ENCODE data around the gene HUNK.
"Not testable (repeated sequence)": the region's sequence is repeated elsewhere in the genome, so short reads cannot be mapped to it uniquely, and the experiment has no call there.

HUNK gene

DNA sequence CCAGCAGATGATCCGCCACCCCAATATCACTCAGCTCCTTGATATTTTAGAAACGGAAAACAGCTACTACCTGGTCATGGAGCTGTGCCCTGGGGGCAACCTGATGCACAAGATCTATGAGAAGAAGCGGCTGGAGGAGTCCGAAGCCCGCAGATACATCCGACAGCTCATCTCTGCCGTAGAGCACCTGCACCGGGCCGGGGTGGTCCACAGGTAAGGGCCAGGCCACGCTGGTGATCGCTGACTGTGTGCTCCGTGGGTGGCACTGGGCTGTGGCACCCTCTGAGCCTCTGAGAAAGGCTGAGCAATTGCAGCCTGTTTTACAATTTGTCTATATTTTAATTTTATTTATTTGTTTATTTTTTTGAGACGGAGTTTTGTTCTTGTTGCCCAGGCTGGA lies 51.7 kb downstream of the HUNK start:
- no peak for DNase-seq

DNA sequence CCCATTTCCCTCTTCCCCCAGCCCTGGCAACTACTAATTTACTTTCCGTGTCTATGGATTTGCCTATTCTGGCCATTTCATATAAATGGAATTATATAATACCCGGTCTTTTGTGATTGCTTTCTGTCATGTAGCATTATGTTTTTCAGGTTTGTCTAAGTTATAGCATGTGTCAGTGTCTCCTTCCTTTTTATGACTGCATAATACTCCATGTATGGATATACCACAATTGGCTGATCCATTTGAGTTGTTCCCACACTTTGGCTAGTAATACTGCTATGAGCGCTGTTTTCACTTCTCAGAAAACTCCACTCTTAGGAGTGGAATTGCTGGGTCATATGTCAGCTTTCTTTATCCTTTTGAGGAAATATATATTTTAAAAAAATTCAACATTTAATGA lies 53.7 kb downstream of the HUNK start:
- no peak for DNase-seq

DNA sequence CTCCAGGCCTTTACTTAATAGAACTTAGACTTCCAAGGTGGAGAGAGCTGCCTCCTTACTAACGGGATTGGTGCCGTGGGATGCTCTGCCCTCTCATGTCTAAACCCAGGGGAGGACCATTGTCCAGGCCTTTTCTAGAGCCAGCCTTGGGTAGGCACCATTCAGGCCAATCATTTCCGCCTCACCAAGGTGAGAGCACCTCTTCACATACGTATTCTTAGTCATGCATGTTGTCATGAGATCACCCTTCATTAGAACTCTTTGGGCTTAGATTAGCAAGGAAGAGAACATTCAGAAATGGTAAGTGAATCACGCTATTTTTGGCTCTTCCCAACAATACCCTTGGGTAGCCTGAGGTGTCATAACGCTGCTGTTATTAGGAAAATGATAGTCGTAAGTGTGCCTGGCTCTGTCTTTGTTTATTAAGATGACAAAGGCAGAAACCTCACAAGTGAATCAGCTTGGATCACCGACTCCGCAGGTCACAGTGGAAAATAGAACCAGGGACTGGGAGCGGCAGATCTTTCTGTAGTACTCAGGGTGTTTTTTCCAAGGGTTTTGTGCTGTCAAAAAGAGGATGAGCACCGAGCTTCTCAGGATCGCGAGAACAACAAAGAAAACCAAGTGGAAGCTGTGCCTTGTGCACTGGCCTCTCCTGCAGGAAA lies 55.0 kb downstream of the HUNK start:
- DNase-seq: no peak

DNA sequence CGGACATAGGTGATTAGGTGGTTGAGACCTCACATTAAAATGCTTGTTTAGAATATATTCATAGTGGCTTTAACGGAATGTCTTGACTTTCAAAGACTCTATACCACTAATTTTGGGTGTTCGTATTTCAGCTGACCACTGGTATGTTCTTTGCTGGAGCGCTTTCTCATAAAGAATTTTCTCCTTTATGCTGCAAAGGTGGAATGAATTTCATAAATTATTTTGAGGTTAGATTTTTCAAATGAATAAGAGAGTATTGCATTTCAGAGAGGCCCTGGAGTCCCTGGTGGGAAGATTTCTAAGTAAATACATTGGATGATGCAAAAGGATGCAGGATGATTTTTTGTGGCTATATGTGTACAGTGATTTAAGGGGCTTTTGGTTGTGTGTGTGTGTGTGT lies 55.8 kb downstream of the HUNK start:
- no peak for DNase-seq

DNA sequence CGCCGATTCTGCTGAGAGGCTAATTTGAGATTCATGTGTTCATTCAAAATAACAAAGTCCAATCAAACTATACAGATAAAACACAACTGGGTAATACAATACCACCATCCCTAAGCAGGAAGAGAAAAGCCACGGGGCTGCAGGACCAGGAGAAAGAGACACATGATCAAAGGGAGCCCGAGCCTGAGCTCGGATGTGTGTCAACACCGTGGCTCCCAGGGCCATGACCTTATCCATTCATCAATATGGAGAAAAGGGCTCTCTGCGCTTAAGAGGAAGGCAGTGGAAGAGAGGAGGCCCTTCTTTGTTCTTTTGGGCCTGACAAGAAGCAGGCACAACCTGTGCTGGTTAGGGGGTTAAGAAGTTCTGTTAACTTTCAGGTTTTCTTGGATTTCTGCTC lies 56.7 kb downstream of the HUNK start:
- no peak for DNase-seq

DNA sequence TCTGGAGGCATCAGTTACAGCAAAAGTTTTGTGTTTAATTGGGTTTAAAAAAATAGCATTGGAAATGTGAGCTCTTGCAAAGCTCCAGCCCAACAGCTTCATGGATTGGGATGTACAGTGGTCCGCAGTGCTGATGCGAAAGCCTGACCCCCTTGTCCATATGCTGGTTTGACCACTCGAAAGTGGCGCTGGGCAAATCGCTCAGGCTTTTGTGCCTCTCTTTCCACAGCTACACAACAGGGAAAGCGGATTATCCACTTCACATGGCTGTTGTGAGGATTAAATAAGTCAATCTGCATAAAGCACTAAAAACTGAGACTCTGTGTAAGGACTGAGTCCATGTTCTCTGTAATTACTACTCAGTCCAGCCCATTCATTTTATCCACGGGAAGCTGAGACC lies 57.2 kb downstream of the HUNK start:
- no peak for DNase-seq

DNA sequence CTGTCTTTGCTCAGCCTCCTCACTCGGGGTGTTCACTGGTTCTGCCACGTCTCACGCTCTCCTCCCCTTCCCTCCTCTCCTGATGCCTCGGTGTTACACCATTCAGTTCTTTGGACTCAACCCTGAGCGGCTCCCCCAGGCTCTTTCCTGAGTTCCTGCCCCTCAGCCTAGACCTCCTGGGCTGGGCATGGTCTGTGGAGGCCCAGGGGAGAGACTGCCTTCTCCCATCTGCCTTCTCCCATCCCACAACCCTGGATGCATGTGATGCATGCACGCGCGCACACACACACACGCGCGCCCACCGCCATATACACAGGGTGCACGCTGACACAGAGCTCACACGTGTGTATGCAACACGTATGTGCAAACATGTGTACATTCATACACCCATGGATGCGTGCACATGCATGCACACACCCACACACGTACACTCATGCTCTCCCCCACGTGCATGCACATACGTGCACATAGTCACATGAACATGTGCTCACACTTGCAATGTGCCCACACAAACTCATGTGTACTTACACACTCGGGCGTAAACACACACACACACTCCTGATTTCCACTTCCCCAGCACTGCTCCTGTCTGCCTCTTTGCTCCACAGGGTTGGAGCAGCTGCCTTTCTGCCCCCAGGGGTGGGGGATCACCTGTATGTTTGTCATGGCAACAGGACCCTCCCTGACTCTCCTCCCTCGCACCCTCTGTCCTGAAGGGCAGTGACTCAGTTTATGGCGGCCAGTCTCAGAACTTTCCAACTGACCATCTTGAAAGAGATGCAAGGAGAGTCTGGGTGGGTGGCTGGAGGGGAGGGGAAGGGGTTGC lies 59.0 kb downstream of the HUNK start:
- no peak for DNase-seq

DNA sequence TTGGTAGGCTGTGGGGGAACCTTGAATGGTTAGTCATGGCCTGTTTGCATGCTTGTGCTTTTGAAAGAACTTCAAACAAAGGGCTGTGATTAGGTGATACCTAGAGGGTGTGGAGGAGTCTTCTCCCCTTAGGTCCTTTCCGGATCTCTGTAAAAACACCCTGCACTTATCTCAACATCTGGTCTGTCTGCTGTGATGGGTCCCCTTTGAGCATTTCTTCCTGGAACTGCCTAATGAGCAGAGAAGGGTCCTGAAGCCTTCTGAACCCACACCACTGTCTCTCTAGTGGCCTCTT lies 59.6 kb downstream of the HUNK start:
- DNase-seq: no peak

DNA sequence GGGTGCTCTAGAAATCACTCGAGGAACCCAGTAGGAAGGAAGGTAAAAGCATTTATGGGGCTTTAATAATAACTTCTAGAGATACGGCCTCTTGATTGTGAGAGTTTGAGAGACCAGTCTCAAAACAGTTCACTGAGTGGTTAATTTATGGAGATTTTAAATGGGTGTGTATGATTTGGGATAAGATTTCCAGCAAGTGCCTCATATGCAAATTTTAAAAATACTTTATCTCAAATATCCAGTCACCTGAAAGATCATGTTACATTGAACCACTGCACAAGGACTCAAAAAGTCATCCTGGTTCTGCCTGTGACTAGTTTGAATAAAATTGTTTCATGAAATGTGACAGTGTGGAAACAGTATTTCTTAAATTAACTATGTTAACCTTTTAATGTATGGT lies 64.5 kb downstream of the HUNK start:
- no peak for DNase-seq

DNA sequence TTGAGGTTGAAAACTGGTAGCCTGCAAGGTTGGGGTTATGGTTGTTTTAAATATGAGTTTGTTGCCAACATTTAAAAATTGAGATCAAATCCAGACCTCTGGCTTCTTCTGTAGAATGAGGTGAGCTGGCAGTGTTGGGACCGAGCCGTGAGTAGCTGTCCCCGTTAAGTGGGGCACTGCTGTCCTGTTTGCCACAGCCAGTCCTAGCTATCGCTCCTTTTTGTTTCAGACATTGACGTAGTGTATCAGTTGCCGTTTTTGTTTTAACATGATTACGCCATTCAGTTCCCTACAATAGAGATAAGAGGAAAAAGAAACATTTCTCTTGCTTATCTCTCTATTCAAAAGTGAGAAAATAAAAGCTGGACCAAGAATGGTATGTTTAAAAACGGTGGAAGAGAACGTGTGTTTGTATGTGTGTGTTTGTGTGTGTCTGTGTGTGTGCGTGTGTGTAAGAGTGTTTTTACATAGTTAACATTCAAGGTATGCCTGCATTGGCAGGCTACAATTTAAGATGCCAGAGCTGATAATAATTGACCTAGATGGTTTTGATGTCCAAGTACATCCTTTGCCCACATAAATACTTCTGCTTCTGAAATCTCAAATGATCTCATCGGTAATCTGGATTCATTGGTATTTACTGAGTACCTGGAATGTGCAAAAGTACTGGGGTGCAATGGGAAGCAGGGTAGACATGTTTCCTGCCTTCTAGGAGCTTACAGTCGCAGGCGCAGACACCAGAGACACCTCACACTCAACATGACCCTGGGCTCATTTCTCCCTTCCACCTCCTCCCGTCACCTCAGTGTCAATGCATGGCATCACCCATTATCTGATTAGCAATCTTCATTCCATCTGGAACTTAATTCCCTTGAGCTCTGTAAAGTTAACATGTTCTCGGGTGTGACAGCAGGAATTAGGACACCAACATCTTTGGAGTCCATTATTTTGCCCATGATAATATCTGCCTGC lies 65.8 kb downstream of the HUNK start:
- no peak for DNase-seq

DNA sequence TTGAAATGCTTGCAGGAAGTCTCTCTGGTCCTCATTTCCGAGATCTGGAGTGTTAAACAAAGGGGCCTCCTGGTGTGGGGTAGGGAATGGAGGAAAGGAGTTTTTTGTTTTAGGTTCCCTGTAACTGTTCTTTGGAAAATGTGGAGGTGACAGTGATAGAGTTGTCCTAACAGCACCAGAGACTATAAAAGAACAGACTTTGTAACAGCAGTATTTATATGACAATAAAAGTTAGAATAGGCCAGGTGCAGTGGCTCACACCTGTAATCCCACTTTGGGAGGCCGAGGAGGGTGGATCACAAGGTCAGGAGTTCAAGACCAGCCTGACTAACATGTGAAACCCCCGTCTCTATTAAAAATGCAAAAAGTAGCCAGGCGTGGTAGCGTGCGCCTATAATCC lies 68.9 kb downstream of the HUNK start:
- DNase-seq: no peak

DNA sequence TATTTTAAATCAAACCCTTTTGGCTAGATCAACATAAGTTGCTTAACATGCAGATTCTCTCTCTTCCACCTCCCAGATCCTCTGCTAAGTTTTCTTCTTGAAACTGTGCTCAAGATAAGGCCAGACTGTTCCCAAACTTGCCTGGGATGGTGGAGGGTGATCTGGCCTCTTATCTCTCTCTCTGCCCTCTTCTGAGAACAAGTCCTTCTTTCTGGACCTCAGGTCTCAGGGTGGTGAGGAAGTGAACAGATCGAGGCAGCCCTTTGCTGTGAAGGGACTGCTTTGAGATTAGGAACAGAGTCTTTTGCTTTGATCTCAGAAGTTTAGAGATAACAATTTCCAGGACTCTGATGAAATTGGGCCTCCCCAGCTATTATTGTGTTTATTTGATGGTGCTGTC lies 70.7 kb downstream of the HUNK start:
- DNase-seq: no peak

DNA sequence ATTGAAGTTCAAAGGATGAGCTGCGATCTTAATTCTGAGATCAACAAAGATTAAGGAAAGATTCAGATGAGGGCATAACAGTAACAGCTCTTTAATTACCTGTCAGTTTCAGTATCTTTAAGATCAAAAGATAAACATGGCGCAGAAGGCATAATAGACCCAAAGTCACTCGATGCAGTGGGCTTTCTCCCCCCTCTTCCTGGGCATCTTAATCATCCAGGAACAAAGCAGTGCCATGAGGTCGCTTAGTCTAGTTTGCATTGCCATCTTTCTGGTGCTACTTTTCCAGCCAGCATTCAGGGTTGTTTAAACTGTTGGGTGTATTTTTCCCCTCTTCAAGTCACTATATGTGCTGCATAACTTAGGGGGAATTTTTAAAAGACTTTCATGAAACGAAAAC lies 72.3 kb downstream of the HUNK start:
- no peak for DNase-seq

DNA sequence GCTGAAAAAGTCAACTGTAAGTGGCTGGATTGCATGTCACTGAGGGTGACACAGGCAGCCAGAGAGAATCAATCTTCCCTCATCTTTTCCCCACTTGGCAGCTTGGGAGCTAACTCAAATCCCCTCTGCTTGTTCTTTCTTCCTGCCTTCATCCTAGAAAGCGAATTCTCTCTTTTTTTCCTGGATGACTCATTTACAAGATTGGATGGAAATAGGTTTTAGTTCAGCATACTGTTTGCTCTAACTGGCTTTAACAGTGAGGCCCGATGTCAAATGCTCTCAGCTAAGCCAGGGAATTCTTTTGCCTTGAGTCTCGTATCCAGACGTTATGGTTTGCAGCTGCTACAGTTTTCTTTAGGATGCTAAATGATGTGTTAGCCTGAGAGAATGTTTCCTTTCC lies 72.7 kb downstream of the HUNK start:
- no peak for DNase-seq

DNA sequence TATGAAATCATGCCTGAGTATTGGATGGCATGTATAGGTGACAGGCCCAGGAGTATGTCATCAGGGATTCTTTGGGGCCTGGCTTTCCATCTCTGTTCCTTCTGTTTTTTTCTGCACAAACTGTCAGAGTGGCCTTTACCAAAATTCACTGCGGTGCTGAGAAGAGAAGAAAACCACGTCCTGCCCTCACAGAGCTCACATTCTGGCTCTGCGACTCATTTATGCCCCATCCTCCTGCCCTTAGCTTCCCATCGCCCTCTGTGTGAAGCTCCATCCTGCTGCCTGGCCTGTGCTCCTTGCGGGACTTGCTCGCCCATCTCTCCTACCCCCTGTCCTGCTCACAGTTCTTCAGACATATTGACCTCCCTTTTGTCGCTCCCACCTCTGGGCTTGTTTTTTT lies 73.4 kb downstream of the HUNK start:
- DNase-seq: no peak

DNA sequence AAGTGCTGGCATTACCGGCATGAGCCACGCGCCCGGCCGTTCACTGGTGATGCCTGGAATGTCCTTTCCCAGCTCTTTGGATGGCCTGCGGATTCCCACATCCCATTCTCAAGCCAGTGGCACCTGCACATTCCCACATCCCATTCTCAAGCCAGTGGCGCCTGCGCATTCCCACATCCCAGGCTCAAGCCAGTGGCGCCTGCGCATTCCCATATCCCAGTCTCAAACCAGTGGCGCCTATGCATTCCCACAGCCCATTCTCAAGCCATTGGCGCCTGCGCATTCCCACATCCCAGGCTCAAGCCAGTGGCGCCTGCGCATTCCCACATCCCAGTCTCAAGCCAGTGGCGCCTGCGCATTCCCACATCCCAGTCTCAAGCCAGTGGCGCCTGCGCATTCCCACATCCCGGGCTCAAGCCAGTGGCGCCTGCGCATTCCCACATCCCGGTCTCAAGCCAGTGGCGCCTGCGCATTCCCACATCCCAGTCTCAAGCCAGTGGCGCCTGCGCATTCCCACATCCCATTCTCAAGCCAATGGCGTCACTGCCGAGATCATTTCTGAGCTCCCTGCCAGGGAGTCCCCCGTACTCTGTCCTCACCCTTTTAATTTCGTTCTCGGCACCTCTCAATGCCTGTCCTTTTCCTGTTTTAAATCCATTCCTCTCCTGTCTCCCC lies 74.2 kb downstream of the HUNK start:
- DNase-seq: not testable (repeated sequence)

DNA sequence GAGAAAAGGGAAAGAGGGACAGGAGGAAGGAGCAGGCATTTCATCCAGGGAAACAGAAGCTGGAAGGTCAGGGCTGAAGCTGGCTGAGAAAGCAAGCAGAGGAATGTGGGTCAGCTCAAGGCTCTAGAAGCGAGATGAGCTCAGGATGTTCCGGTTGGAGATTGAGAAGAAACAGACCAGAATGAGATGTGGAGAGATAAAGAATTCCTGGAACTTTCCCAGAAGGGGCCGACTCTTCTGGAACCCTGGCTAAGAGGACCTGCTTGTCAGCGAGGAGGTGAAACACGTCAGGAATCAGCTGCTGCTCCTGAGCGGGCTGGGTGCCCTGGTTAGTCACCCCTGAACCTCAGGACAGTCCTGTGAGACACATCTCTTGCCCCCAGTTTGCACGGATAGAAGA lies 75.9 kb downstream of the HUNK start:
- DNase-seq: no peak

DNA sequence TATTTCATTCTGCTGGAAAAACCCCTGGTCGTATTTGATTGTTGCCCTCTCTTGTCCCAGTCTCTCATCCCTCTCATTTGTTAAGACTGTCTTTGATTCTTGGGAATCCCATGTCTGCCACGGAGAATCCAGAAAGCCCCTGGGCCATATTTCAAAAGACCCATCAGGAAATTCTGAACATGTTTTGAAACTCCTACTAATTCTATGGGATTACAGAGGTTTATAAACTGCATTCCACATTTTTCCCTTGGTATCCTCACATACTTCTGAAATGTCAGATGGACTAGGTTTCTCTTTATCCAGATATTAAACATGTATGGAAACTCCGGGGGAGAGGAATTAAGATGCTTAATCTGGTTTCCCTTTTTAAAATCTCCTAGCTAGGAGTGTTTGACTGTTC lies 80.0 kb downstream of the HUNK start:
- DNase-seq: no peak

DNA sequence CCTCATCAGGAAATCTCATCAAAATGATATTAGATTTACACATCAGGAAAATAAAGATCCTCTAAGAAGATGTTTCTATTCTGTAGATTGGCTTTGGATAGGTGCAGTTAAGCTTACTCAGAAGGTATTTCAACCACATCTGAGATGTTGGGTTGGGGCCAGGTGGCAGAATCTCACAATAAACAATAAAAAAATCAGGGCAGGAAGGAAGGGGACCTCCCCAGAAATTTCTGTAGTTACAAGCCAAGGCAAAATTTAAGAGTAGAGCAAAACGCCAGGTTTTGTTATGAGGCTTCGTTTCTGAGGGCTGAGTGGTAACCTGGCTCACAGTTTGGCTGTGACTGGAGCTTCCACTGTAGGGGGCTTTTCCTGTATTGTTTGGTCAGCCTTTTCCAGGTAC lies 84.8 kb downstream of the HUNK start:
- DNase-seq: no peak

DNA sequence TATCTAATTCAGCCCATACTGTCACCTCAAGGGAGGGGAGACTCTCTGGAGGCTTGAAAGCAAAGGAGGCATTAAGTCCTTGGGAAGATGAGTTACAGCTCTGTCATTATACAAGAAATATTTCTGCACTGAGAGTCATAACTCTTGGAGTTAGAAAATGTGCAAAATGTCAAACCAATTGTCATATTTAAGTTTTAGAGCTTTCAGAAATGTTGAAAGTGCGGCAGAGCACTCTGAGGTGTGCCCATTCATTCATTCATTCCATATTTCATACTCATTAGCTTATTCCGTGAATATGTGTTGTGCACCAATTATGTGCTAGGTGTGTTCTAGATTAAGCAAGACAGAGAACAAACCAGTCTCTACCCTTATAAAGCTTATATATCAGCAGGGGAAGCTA lies 87.1 kb downstream of the HUNK start:
- no peak for DNase-seq

DNA sequence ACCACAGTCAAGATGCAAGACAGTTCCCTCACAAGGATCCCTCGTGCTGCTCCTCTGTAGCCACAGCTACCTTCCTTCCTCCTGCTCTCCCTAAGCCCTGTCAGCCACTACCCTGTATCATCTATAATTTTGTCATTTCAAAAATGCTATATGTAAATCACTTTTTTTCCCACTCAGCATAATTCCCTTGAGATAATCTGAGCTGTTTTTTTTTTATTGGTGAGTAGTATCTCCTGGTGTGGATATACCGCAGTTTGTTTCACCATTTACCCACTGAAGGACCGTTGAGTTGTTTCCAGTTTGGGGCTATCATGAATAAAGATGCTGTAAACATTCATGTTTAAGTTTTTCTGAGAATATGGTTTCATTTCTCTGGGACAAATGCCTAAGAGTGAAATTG lies 88.2 kb downstream of the HUNK start:
- no peak for DNase-seq

DNA sequence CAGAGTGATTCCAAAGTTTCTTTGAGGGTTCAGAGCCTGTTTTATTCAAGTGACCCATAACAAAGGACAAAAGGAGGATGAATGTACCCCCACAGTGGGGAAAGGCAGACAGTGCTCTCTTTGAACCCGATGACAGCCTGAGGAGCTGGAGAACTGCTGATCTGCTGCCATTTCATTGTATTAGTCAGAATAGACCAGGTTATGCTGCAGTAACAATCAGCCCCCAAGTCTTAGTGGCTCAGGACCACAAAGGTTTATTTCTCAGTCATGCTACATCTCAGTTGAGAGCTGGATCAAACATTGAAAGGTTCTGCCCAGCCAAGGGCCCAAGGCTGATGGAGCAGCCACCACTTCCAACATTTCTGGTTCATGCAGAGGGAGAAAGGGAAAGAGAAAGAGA lies 88.9 kb downstream of the HUNK start:
- no peak for DNase-seq

DNA sequence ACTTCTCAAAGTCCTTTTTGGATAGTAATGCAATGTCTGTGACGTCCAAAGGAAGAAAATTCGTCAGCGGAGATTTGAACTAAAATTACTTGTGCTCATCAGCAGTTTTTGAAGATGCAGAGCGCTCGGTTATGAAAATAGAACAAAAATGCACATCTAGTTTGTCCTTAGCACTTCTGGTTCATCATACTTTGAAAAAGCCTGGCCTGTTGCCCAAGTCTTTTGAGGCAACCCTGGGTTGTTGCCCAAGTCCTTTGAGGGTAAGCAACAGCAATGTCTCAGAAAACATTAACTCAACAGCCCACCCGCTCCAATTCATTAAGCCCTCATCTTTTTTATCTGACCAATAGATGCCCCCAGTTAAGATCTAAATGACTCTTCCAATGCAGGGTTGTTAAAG lies 91.9 kb downstream of the HUNK start:
- no peak for DNase-seq
